GM03348 (cell line): ENCODE results near the gene TOMM5.

Source experiments
- DNase-seq: peaks from one replicate; pipeline ENCODE4 v3.0.0; 2012; ENCODE audit warnings: low spot score

The TOMM5 gene

GRCh38 chr9:37561682-37562081 lies 30.7 kb downstream of the TOMM5 start:
- no peak for DNase-seq

GRCh38 chr9:37559855-37560592 lies 32.4 kb downstream of the TOMM5 start:
- no peak for DNase-seq

- no peak for DNase-seq
Observed at GRCh38 chr9:37559125-37559524, 33.3 kb downstream of the TOMM5 start.

DNA sequence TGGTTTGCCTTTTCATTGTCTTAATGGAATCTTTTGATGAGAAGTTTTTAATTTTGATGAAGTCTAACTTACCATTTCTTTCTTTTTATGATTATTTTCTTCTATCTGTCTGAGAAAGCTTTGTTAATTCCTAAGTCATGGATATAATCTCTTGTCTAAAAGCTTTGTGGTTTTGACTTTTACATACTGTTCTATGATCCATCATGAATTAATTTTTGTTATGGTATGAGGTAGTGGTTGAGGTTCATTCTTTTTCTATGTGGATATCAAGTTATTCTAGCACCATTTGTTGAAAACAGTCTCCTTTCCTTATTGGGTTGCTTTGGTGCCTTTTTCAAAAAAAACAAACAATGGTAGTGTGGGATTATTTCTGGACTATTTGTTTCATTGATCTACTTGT lies 36.6 kb downstream of the TOMM5 start:
- peak; percentile 42 for DNase-seq

DNA sequence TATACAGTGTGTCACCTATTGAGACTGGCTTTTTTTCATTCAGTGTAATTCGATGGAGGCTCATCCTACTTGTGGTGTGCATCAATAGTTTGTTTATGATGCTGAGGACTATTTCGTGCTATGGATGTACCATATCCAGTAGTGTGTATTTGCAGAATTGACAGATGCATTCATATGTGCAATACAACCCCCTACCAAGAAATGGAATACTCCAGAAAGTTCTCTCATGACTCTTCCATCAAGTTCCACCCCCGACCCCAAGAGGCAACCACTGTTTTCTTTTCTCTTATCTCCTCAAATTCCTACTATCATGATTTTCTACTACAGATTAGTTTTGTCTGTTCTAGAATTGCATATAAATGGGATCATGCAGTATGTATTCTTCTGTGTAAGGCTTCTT lies 38.1 kb downstream of the TOMM5 start:
- DNase-seq = no peak

GRCh38 chr9:37551888-37552287 lies 40.5 kb downstream of the TOMM5 start:
- no peak for DNase-seq

DNA sequence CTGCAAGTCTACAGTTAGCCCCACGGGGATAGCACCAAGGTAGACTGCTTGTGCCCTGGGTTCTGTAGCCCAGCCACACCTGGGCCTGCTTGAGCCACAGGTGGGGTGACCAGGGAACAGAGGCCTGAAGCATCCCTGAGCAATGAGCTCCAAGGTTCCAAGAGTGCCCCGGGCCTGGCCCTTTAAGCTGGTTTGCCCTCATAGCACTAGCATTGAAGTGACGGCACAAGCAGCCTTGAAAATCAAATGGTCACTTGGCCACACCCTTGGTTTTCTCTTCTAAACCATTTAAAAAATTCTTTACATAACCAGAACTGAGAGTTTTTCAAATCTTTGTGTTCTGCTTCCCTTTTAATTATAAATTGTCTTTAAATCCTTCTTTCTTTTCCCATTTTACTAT lies 40.9 kb downstream of the TOMM5 start:
- DNase-seq = no peak

GRCh38 chr9:37550781-37551180 lies 41.6 kb downstream of the TOMM5 start:
- no peak for DNase-seq

DNA sequence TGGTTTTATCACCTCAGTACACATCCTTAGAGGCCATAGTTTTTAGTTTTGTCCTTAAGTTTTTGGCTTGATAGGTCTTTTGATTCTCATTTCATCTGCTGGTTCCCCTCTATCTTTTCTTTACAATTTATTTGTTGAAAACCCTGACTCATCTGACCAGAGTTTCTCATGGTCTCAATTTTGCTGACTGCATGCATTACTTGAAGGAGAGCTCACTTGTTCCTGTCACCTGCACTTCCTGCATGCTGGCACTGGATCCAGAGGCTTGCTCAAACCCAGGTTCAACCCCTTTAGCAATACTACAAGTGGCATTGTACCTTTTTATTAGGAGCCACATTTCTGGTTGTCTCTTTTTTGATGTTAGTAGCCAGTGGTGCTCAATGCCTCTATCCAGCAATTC lies 42.9 kb downstream of the TOMM5 start:
- no peak for DNase-seq

- no peak for DNase-seq
Observed at GRCh38 chr9:37547328-37547878, 45.0 kb downstream of the TOMM5 start.

- DNase-seq = no peak
Observed at GRCh38 chr9:37543468-37543867, 48.9 kb downstream of the TOMM5 start.

GRCh38 chr9:37542895-37543294 lies 49.5 kb downstream of the TOMM5 start:
- no peak for DNase-seq

- DNase-seq = no peak
Observed at GRCh38 chr9:37542488-37542887, 49.9 kb downstream of the TOMM5 start.

DNA sequence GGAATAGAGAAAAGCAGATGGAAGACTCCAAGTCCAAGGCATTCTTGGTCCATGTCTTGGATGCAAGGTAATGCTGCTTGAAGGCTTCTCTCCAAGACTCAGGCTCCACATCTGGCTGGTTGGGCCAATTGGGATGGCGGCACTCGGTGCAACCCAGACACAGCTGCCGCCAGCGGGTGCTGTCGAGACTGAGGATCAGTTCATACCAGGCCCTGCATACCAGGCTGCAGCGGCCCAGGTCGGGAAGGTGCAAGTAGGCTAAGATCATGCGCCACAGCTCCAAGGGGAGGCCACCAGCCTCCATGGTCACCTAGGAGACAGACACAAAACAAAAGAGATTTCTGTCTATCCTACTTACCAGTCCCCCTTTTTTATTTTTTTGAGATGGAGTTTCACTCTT lies 50.9 kb downstream of the TOMM5 start:
- DNase-seq = no peak

DNA sequence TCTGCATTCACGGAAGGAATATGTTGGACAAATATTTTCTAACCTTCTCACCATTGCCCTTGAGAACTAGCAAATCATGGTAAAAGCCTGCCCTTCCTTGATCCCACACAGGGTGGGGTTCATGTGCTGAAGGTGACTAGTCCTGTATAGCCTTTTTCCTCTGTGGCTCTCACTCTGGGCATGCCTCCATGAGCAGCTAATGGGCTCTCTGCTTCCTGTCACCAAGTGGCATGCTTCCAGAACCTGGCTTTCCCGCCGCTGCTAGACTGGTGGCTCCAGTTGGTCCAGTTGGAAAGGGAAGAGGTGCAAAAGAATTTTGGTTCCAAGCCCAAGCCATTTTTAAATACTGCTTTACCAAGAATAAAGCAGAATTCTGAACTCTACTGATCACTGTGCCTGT lies 51.8 kb downstream of the TOMM5 start:
- DNase-seq = no peak

GRCh38 chr9:37539634-37540033 lies 52.8 kb downstream of the TOMM5 start:
- DNase-seq = no peak
